PC-9 (cell line): Measurements from ENCODE around the gene CA5A.
"Not testable (repeated sequence)": the region's sequence is repeated elsewhere in the genome, so short reads cannot be mapped to it uniquely, and the experiment has no call there.

Experiments used
- CTCF ChIP-seq: fragments of 200-600 bp; sonication (generic); conservative IDR thresholded peaks from 2 replicates; pipeline ENCODE4 v1.6.1; 2017; ENCODE audit warnings: mixed run types, antibody characterized with exemption, mild to moderate bottlenecking, moderate library complexity
- EZH2 ChIP-seq: fragments of 200-600 bp; sonication (generic); IDR thresholded peaks from 2 replicates; pipeline ENCODE4 v1.8.0; 2017; ENCODE audit warnings: antibody characterized with exemption, low read depth

- not testable (repeated sequence) for TF ChIP-seq EZH2, CTCF
Measured at GRCh38 chr16:87869879-87870417, 66.4 kb downstream of the CA5A start.
